Lower lobe of right lung (tissue), 2 donors: ENCODE results near the gene IQCH. TPM values are rescaled to one million over a fixed set of nuclear protein-coding genes. Genes with fewer than 3 reads are reported as not detected.
"Not testable (repeated sequence)": the region's sequence is repeated elsewhere in the genome, so short reads cannot be mapped to it uniquely, and the experiment has no call there.

Experiments
- ATAC-seq, 2 donors: fragments of 200-7000 bp; cut with Tn5 transposase; one replicate each; pipeline ENCODE4 v1.9.1; 2020 to 2022; ENCODE audit warnings: mild to moderate bottlenecking in 2 of 2, moderate library complexity in 2 of 2
- DNase-seq: peaks from one replicate; pipeline ENCODE4 v3.0.0-alpha.2; 2020
- H3K27ac ChIP-seq: fragments of 200-600 bp; one replicate; pipeline ENCODE4 v1.8.0; 2022
- H3K27me3 ChIP-seq: fragments of 200-600 bp; one replicate; pipeline ENCODE4 v1.8.0; 2022; ENCODE audit warnings: low read depth
- H3K36me3 ChIP-seq: fragments of 200-600 bp; one replicate; pipeline ENCODE4 v1.8.0; 2022; ENCODE audit warnings: mild to moderate bottlenecking
- H3K4me1 ChIP-seq: fragments of 200-600 bp; one replicate; pipeline ENCODE4 v1.8.0; 2022
- H3K4me3 ChIP-seq: fragments of 200-600 bp; one replicate; pipeline ENCODE4 v1.8.0; 2022; ENCODE audit warnings: mild to moderate bottlenecking
- H3K9me3 ChIP-seq: fragments of 200-600 bp; one replicate; pipeline ENCODE4 v1.8.0; 2022
- intact Hi-C: fragments of 100-400 bp; cut with DNase I; formaldehyde crosslinking; loops from one replicate; pipeline ENCODE4 v1.11.0; 2022
- total RNA-seq: library from RNA; stranded (reverse); fragmentation: NEBNext Ultra II Directional; extraction: Animal tissue kit (Norgen Biotek cat#: 25700); gene quantifications from one replicate; pipeline ENCODE4 v1.2.1, GENCODE V29; 2021
- TF ChIP-seq, protein P1 (sequence below): fragments of 200-600 bp; IDR thresholded peaks from one replicate; pipeline ENCODE4 v1.8.0; 2022; ENCODE audit warnings: antibody characterized with exemption, mild to moderate bottlenecking
- donor health status: DM: no; HTN: yes; CAD: no; lungs with severe emphysema.

The IQCH gene
- total RNA-seq, 1 donor from 2014 or later: 2.3 TPM

DNA sequence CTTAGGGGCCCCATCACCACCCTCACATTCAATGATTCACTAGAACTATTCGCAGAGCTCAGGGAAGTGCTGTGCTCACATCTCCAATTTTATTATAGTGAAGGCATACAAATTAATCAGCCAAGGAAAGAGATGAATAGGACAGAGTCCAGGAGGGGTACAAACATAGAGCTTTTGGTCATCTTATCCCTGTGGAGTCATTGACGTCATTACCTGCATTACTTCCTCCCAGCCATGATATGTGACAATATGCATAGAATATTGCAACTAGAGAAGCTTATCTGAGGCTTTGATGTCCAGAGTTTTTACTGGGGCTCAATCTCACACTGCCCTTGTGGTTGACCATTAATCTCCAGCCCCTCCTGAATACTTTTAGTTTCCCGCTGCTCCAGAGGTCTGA is 1.5 kb downstream of the IQCH start:
- Histone ChIP-seq H3K36me3 (no peaks in the 10 kb centered on the region), H3K4me1 (peaks cover 21% of the 10 kb centered on the region), H3K27ac (no peak overlapping the region), H3K27me3 (no peaks in the 10 kb centered on the region), H3K9me3 (no peaks in the 10 kb centered on the region), H3K4me3 (no peak overlapping the region)
- intact Hi-C loops: no loop called here
- no peak for ATAC-seq
- DNase-seq: no peak
- TF ChIP-seq, protein P1, sequence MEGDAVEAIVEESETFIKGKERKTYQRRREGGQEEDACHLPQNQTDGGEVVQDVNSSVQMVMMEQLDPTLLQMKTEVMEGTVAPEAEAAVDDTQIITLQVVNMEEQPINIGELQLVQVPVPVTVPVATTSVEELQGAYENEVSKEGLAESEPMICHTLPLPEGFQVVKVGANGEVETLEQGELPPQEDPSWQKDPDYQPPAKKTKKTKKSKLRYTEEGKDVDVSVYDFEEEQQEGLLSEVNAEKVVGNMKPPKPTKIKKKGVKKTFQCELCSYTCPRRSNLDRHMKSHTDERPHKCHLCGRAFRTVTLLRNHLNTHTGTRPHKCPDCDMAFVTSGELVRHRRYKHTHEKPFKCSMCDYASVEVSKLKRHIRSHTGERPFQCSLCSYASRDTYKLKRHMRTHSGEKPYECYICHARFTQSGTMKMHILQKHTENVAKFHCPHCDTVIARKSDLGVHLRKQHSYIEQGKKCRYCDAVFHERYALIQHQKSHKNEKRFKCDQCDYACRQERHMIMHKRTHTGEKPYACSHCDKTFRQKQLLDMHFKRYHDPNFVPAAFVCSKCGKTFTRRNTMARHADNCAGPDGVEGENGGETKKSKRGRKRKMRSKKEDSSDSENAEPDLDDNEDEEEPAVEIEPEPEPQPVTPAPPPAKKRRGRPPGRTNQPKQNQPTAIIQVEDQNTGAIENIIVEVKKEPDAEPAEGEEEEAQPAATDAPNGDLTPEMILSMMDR: no peak

DNA sequence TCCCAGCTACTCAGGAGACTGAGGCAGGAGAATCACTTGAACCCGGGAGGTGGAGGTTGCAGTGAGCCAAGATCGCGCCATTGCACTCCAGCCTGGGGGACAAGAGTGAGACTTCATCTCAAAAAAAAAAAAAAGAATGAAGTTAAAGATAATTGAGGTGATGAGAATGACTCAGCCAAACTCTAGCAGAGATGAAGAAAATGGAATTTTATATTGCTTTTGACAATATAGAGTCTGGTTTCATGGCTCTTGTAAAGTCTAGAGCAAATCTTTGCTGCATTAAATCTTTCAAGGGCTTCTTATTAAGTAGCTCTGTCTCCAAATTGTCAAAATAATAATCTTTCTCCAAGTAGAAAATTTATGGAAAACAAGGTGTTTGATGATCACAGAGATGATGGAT is 3.8 kb downstream of the IQCH start:
- H3K27ac ChIP-seq, H3K9me3 ChIP-seq, H3K4me1 ChIP-seq, H3K4me3 ChIP-seq, intact Hi-C loops, DNase-seq, ATAC-seq, H3K36me3 ChIP-seq, H3K27me3 ChIP-seq: not testable (repeated sequence)

DNA sequence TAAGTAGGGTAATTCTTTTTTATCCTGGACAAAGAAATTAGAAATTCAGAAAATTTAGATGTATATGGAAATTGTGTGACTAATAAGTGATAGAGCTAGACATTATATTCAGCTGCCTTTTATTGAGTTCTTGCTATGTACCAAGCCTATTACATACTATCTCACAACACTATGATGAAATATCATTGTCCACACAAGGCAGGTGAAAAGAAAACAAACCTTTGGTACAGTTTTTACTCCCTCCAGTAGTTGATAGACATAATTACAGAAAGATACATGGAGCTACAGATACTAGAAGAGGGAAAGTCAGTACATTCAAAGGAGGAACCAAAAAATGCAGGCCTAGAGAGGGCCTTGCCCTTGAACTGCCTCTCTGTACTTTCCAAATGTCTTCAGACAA is 4.8 kb downstream of the IQCH start:
- DNase-seq: no peak
- Histone ChIP-seq H3K4me3 (no peak overlapping the region), H3K27ac (no peak overlapping the region), H3K9me3 (no peaks in the 10 kb centered on the region), H3K27me3 (no peaks in the 10 kb centered on the region), H3K36me3 (no peaks in the 10 kb centered on the region), H3K4me1 (no peaks in the 10 kb centered on the region)
- intact Hi-C loops: no loop called here
- TF ChIP-seq, protein P1: no peak
- no peak for ATAC-seq

DNA sequence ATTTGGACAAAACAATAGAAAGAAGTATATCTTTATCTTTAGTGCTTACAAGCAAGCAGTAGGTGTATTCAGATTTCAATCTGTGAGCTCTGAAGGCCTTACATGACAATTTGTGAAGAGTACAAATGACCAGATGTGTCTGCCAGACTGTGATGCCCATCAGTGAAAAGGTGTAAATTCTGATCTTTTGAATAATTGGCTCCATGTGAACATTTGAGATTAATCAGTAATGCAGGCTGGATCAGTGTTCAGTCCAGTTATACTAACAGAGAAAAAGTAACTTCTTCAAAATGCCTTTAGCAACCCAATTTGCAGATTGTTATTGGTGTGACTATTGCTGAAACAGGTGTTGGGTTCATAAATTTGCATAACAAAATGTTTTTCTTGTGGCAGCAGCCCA is 5.2 kb downstream of the IQCH start:
- Histone ChIP-seq H3K36me3 (no peaks in the 10 kb centered on the region), H3K4me3 (no peak overlapping the region), H3K4me1 (no peaks in the 10 kb centered on the region), H3K27ac (no peak overlapping the region), H3K27me3 (no peaks in the 10 kb centered on the region), H3K9me3 (no peaks in the 10 kb centered on the region)
- TF ChIP-seq, protein P1: no peak
- ATAC-seq: no peak
- intact Hi-C loops: no loop called here
- DNase-seq: no peak

DNA sequence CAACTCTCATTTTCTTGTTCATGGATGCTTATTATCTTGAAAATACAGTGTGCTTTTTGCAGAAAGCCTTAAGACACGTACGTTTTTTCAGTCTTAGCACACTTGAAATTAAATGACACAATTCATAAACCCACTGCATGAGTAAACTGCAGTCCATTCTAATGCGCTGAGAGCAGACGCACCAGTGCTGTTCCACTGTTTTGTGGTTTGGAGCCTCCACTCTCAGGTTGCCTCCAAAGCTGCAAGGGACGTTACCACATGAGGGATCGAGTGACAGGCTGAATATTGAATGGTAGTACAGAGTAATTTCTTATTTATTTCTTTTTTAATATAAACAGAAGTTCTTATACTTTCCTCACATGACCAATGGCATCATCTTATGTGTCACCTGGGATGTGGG is 12.3 kb downstream of the IQCH start:
- Histone ChIP-seq H3K27ac (no peak overlapping the region), H3K4me3 (no peak overlapping the region), H3K36me3 (no peaks in the 10 kb centered on the region), H3K9me3 (no peaks in the 10 kb centered on the region), H3K27me3 (no peaks in the 10 kb centered on the region), H3K4me1 (no peaks in the 10 kb centered on the region)
- intact Hi-C loops: no loop called here
- TF ChIP-seq, protein P1: no peak
- DNase-seq (no peak), ATAC-seq (no peak)

DNA sequence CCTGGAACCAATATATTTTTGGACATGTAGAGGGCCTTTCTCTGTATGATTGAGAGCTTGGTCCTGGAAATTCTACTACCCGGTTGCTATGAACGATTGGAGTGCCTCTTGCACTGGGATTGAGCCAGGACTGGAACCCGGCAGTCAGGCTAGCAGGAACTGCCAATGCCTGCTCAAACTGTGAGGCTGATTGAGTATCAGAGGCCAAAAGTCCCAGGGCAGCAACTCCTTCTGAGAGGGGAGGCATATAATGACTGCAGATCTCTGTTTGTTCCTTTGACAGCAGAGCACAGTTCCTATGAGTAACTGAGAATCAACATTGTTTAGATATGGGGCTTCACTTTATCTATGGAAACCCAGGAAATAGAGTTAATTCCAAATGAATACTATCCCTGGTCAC is 12.9 kb downstream of the IQCH start:
- no peaks in the 10 kb centered on the region for H3K27me3 ChIP-seq
- no peaks in the 10 kb centered on the region for H3K4me1 ChIP-seq
- DNase-seq: no peak
- no peak overlapping the region for H3K27ac ChIP-seq
- no peaks in the 10 kb centered on the region for H3K36me3 ChIP-seq
- H3K4me3 ChIP-seq: no peak overlapping the region
- no peak for ATAC-seq
- H3K9me3 ChIP-seq: no peaks in the 10 kb centered on the region
- TF ChIP-seq, protein P1: no peak
- intact Hi-C loops: no loop called here
